ENCODE measurements around the gene FKBP1A.

FKBP1A gene

GRCh38 chr20:1371830-1372539 is 20.9 kb downstream of the FKBP1A start:
- TF ChIP-seq GATA1 (IDR thresholded peaks at IDR 0.05; ENCODE audit: low read depth, low read length) (no peak), POLR2A (IDR thresholded peaks at IDR 0.05; ENCODE audit: low read length) (no peak)
- no peak for DNase-seq

GRCh38 chr20:1371202-1371782 is 21.6 kb downstream of the FKBP1A start:
- TF ChIP-seq POLR2A (IDR thresholded peaks at IDR 0.05; ENCODE audit: low read length) (no peak), GATA1 (IDR thresholded peaks at IDR 0.05; ENCODE audit: low read depth, low read length) (no peak)
- no peak for DNase-seq

- no peak for TF ChIP-seq GATA1 (IDR thresholded peaks at IDR 0.05; ENCODE audit: low read depth, low read length)
- no peak for TF ChIP-seq POLR2A (IDR thresholded peaks at IDR 0.05; ENCODE audit: low read length)
- DNase-seq: no peak
Observed at GRCh38 chr20:1370548-1371110, 22.2 kb downstream of the FKBP1A start.

- DNase-seq: no peak
- TF ChIP-seq GATA1 (IDR thresholded peaks at IDR 0.05; ENCODE audit: low read depth, low read length): no peak
- no peak for TF ChIP-seq POLR2A (IDR thresholded peaks at IDR 0.05; ENCODE audit: low read length)
Observed at GRCh38 chr20:1369970-1370369, 22.9 kb downstream of the FKBP1A start.

GRCh38 chr20:1368448-1369199 is 24.2 kb downstream of the FKBP1A start:
- TF ChIP-seq GATA1 (IDR thresholded peaks at IDR 0.05; ENCODE audit: low read depth, low read length) (no peak), POLR2A (IDR thresholded peaks at IDR 0.05; ENCODE audit: low read length) (no peak)
- no peak for DNase-seq

- no peak for DNase-seq
- TF ChIP-seq GATA1 (IDR thresholded peaks at IDR 0.05; ENCODE audit: low read depth, low read length) (no peak), POLR2A (IDR thresholded peaks at IDR 0.05; ENCODE audit: low read length) (no peak)
Observed at GRCh38 chr20:1367479-1367878, 25.4 kb downstream of the FKBP1A start.

- TF ChIP-seq POLR2A (IDR thresholded peaks at IDR 0.05; ENCODE audit: low read length): no peak
- no peak for TF ChIP-seq GATA1 (IDR thresholded peaks at IDR 0.05; ENCODE audit: low read depth, low read length)
- DNase-seq: no peak
Observed at GRCh38 chr20:1364106-1364505, 28.7 kb downstream of the FKBP1A start.

GRCh38 chr20:1363522-1363921 is 29.3 kb downstream of the FKBP1A start:
- DNase-seq: no peak

GRCh38 chr20:1362484-1362883 is 30.4 kb downstream of the FKBP1A start:
- no peak for DNase-seq

More at GRCh38 chr20:1363522-1363921, 29.3 kb downstream of the FKBP1A start:
- TF ChIP-seq GATA1 (IDR thresholded peaks at IDR 0.05; ENCODE audit: low read depth, low read length) (no peak), POLR2A (IDR thresholded peaks at IDR 0.05; ENCODE audit: low read length) (no peak)

GRCh38 chr20:1360094-1360846 is 32.6 kb downstream of the FKBP1A start:
- TF ChIP-seq GATA1 (IDR thresholded peaks at IDR 0.05; ENCODE audit: low read depth, low read length) (no peak), POLR2A (IDR thresholded peaks at IDR 0.05; ENCODE audit: low read length) (no peak)
- no peak for DNase-seq

More at GRCh38 chr20:1362484-1362883, 30.4 kb downstream of the FKBP1A start:
- no peak for TF ChIP-seq GATA1 (IDR thresholded peaks at IDR 0.05; ENCODE audit: low read depth, low read length)
- TF ChIP-seq POLR2A (IDR thresholded peaks at IDR 0.05; ENCODE audit: low read length): no peak

- no peak for DNase-seq
- TF ChIP-seq GATA1 (IDR thresholded peaks at IDR 0.05; ENCODE audit: low read depth, low read length): no peak
- no peak for TF ChIP-seq POLR2A (IDR thresholded peaks at IDR 0.05; ENCODE audit: low read length)
Observed at GRCh38 chr20:1357921-1358671, 34.8 kb downstream of the FKBP1A start.

- TF ChIP-seq POLR2A (IDR thresholded peaks at IDR 0.05; ENCODE audit: low read length): no peak
- TF ChIP-seq GATA1 (IDR thresholded peaks at IDR 0.05; ENCODE audit: low read depth, low read length): no peak
- DNase-seq: no peak
Observed at GRCh38 chr20:1353956-1354355, 38.9 kb downstream of the FKBP1A start.
